NCI-H128 (cell line): ENCODE results near the gene TDRD12.
"Not testable (repeated sequence)": the region's sequence is repeated elsewhere in the genome, so short reads cannot be mapped to it uniquely, and the experiment has no call there.

ENCODE experiments used
- DNase-seq: peaks from one replicate; lab custom pipeline; 2025; ENCODE audit not compliant: unreplicated experiment; lab: John Stamatoyannopoulos, UW

Gene TDRD12

DNA sequence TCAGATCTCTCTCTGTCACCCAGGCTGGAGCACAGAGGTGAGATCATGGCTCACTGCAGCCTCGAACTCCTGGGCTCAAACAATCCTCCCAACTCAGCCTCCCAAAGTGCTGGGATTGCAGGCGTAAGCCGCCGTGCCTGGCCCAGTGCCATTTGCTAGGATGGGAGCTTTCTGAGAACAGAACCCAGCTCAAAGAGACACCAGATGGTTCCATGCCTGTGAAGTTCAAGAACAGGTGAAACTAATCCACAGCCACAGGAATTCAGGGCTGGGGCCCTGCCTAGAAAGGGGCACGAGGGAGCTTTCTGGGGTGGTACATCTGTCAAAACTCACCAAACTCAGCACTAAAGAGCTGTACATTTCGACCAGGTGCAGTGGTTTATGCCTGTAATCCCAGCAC, 145.8 kb downstream of the TDRD12 start:
- no peak for DNase-seq

DNA sequence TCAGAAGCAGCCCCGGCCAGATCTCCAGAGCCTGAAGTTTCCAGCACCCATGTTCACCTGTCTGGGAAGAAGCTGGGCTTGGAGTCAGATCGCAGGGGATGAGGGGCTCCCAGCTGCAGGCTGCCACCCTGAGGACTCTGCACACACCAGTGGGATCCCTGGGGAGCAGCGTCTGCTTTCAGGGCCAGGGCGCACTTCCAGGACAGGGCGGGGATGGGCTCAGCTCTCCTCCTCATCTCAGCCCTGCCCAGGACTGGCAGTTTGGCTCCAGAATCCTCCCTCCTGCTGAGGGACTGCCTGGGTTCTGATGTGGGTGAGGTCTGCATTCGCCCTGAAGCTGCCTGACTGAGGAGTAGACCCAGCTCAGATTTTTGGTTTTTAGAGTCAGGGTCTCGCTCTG, 146.5 kb downstream of the TDRD12 start:
- no peak for DNase-seq

DNA sequence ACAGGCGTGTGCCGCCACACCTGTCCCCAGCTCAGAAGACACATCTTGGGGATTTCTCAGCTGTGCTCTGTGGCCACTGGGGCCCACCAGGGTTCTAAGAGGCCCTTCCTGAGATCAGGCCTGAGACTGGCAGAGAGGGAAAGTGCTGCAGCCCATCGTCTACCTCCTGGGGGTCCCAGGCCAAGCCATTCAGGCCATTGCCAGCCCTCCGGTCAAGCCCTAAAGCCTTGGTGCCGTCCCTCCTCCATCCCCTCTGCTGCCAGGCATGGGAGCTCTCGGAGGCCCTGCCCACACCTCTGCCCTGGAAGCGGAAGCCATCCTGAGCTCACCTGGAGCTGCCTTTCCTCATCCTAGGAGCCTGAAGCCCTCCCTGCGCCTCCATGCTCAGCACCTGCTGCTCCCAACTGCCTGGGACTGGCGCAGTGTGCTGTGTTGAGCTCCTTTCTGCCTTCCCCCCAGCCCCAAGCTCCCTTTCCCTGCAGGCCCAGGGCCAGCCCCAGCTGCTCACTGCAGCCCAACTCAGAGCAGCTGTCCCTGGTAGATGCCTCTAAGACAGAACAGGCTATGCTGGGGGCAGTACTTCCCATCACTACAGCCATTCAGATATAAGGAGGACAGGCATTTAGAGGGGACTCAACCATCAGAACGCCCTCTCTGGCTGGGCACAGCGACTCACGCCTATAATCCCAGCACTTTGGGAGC, 147.1 kb downstream of the TDRD12 start:
- DNase-seq, result no peak

DNA sequence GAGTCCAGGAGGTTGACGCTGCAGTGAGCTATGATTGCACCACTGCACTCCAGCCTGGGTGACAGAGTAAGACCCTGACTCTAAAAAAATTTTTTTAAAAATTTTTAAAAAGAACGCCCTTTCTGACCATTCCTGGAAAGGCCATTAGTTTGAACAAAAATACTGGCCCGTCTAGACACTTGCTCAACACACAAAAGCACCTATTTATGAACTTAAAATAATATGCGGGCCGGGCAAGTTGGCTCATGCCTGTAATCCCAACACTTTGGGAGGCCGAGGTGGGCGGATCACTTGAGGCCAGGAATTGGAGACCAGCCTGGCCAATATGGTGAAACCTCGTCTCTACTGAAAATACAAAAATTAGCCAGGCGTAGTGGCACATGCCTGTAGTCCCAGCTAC, 147.9 kb downstream of the TDRD12 start:
- DNase-seq, result not testable (repeated sequence)

DNA sequence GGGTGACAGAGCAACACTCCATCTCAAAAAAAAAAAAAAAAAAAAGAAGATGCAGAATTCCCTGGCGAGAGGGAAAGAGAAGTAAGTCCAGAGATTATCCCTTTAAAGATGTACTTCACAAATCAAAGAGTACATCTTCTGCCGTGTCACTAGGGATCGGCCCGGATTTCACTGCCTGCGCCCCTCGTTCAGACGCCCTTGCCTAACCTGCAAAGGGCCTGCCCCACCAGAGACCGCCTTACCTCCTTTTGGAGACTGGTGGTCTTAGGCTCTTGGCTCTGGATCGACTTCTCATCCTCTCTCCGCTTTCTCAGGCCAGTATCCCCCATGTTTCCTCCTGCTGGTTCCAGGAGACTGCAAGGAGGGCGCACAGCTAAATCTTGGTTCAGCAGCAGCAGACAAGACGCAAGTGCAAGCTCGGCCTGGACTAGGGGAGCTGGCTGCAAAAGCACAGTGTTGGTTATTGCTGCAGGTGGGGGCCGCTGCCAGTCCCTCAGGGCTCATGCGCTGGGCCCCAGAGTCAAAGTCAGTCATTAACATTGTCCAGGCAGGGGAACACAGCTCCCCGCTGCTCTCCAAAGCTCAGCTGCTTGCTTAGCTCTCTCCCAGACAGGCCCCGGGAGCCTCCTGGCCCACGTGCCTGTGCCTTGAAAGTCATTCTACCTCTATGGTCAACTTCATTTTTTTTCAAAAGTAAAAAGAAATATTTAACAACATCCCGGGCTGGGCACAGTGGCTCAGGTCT, 148.8 kb downstream of the TDRD12 start:
- DNase-seq, result no peak

DNA sequence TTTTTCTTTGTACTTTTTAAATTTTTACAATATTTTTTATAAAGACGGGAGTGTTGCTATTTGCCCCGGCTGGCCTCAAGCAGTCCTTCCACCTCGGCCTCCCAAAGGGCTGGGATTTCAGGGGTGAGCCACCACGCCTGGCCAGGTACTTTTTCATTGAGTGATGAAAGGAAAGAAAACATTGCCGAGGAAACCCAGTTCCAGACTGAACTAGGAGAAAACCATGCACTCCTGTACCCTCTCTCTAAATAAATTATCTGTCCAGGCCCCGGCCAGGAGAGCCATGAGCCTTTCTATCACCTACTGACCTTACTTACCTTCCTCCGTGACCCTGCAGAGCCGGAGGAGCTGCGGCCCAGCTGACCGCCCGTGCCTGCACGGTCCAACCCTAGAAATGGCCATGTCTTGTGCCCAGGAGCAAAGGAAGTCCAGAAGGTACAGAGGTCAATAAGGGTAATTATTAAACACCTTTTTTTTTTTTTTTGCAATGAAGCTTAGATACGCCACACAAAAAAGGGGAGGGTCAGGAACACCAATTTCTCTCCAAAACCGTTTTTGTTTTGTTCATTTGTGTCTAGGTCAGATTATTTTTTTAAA, 149.9 kb downstream of the TDRD12 start, which contains the start of gene SLC7A9:
TSS of gene SLC7A9 (minus strand) at position 399 of the 597 bp plus-strand sequence. CDS start 1,233 bp downstream, outside the sequence.
- no peak for DNase-seq

DNA sequence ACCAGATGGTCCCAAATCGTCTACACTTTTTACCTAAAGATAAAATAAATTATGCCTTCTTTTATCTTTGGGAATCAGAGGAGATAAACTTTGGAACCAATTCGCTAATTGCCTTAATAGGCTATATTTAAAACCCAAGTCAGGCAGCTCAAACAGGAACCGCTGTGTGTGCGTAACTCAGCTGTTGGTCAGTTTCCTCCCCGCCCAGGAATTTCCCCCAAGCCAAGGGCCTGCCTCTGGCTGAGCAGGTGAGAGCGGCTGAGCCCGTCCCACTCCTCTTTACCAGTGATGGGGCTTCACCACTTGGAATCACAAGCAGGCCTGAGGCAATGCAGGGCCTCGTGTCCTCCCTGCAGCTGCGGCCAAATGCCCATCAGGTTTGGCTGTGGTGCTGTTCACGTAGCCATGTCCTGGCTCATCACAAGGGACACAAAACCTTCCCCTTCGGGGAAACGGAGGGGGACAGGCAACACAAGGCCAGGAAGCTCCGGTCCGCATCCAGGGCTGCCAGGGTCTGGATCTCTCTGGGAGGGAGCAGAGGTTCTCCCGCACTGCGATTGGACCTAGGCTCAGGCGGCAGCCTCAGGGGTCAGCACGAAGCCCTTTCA, 150.5 kb downstream of the TDRD12 start:
- no peak for DNase-seq

DNA sequence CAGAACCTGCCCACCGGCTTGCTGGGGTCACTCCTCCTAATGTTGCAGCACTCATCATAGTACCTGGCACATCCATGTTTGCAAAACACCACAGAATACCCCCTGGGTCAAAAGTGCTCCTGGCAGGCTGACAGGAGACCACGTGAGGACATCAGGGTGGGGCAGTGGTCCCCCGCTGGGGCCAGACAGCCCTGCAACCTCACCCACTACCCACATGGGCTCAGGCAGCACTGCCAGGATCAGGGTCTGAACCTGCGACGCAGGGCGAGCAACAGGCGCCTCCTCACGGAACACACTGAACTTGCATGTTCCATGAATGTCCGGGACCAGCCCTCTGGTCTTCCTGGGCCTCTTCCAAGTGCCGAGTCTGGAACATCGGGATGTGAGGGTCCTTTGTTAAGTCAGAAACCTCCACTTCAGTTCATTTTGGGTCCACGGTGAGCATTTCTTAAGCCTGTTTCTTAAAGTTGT, 151.4 kb downstream of the TDRD12 start:
- DNase-seq, result no peak

DNA sequence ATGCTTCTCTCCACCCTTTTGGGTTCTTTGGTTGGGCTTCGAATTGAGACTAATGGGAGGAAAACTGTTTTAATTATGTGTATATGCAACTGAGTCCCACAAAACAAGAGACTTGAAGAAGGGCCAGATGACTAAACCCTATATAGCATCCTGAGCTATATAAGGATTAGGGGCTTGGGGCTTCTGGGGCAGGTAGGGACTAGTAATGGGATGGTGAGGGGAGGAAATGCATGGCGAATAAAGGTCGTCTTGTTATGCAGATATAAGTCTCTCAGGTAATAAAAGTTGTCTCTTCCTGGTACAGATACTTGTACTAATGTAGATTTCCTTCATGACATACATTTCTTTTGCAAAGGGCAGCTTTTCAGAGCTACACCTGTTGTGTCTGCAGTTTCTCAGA, 152.8 kb downstream of the TDRD12 start:
- no peak for DNase-seq

DNA sequence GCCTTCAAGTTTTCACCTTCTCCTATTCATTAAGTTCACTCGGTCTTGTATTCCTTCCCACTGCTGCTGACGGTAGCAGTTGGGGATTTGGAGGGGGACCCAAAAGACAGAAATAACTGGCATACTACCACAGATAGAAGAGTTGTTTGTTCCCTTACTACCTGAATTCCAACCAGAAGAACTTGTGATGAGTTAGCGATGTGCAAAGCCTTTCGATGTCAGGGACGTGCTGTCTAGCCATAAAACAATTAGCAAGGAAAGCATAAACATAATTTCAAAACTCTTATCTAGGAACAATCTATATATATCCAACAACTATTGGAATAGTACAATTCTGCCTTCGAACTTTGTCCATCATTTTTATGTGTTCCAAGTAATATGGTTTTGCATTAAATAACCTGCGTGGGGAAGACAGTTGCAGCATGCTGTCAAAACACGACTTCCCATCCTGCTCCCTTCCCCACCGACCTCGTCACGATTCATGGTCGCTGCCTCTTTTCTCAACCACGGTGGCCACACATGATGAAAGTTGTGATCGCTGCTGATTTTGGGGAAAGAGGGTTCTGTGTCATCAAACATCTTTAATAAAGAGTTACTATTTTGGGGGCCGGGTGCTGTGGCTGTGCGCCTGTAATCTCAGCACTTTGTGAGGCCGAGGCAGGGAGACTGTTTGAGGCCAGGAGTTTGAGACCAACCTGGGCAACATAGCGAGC, 153.8 kb downstream of the TDRD12 start:
- no peak for DNase-seq

DNA sequence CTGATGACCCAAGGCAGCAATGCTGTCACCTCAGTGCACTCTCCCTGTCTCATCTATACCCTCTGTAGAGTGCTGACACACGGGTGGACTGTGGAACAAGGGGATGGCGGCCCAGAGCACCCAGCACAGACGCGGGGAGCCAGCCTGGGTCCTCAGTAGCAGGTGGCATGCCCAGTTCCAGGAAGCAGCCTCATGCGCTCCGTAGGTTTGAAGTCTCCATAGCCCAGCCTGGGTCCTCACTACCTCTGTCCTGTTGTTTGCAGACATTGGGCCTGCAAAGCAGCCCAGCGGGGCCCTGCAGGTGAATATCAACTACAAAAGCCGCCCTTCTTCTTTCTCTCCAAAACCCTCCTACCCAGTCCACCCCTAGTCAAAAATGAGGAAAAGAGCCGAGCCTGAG, 155.0 kb downstream of the TDRD12 start:
- no peak for DNase-seq

DNA sequence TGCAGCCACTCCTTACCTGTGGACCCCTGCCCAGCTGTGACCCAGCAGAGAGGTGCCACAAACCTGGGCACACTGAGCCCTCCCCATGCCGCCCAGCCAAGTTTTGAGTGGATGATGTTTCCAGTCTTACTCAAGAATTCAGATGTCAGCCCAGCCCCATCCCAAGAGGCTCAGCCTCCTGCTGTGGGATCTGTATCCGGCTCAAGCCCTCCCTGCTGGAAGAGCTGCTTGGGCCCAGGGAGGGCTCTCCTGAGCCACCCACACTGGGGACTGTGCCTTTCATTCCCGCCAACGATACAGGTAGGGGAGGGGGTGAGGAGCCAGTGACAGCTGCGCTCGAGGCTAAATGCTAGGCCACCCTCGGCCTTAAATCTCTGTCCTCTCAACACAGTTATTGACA, 155.9 kb downstream of the TDRD12 start:
- no peak for DNase-seq

DNA sequence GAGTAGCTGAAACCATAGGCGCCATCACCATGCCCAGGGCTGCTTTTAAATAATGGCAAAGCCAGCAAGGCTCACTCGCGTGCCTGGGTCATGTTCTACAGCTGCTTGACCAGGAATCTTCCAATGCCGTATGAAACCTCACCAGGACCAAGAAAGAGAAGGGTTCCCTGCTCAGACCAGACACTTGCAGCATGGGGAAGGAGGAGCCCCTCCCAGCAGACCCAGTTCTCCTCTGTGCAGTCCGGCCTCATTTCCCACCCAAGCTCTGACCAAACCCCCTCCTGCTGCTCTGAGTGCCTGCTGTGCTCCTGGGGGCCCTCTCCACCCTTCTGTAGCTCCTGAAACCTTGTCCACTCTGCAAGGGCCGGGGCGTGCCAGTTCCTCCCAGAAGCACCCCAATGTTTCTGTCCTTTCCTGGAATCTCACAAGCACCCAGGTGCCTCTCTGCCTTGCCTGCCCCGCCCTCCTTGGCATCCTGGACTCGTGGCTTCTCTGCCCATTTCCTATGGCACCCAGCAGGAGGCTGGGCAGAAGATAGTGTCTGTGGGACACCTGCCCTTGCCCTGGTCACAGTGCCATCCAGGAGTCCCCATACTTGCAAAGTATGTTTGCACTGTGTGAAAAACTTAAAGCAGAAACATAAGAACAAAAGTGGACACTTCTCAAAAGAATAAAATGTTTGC, 156.8 kb downstream of the TDRD12 start:
- no peak for DNase-seq

DNA sequence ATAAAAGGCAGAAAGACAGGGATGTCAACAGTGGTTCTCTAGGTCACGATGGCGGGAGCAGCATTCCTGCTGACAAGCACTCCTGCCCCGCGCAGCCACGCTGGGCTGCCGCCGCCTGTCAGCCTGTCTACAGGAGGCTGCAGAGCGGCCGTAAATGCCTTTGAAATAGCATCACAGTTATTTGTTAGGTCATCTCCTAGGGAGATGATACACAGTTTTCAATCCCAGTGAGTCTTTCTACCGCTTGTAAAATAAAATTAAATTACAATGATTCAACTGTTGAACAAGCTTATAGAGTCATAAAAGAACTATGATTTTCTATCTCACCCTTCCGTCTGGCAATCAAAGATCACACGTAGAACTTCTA, 157.3 kb downstream of the TDRD12 start:
- DNase-seq, result no peak
